ENCODE measurements around the gene ZKSCAN2. TPM values are rescaled to one million over a fixed set of nuclear protein-coding genes. Genes with fewer than 3 reads are reported as not detected.

Gene ZKSCAN2
- total RNA-seq, 1 donor from 2014 or later = 16.9 TPM

- TF ChIP-seq CTCF (conservative IDR thresholded peaks at IDR 0.05) = no peak
- H3K9me3 Mint-ChIP-seq = peaks cover 7% of the 10 kb centered on the region
- no peaks in the 10 kb centered on the region for H3K27me3 Mint-ChIP-seq
- peaks cover 12% of the 10 kb centered on the region for H3K36me3 Mint-ChIP-seq
- H3K4me1 Mint-ChIP-seq (ENCODE audit: unreplicated experiment) = no peaks in the 10 kb centered on the region
- H3K4me3 Mint-ChIP-seq = no peak overlapping the region
- H3K27ac Mint-ChIP-seq = no peak overlapping the region
- DNase-seq (ENCODE audit: extremely low spot score, unreplicated experiment) = no peak
Measured at GRCh38 chr16:25289466-25289865, 31.8 kb upstream of the ZKSCAN2 start.

DNA sequence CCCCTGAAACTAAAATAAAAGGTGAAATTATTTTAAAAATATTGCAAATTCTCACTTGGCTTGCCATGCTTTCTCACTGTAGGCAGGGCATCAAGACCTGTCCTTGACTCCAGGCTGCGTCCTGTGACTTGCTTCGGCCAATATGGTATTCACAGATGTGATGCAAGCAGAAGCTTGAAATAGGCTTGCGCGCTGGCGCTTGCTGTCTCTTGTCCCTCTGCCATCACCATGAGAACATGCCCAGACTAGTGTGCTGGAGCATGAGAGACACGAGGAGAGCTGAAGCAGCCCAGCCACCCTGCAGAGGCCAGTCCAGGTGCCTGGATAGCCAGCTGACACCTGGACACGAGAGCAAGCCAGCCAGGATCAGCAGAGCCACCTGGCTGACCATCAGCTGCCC, 21.8 kb upstream of the ZKSCAN2 start:
- Mint-ChIP-seq H3K9me3 (peaks cover 5% of the 10 kb centered on the region), H3K36me3 (no peaks in the 10 kb centered on the region), H3K4me3 (no peak overlapping the region), H3K27ac (no peak overlapping the region), H3K4me1 (ENCODE audit: unreplicated experiment) (no peaks in the 10 kb centered on the region), H3K27me3 (no peaks in the 10 kb centered on the region)
- no peak for DNase-seq (ENCODE audit: extremely low spot score, unreplicated experiment)
- no peak for TF ChIP-seq CTCF (conservative IDR thresholded peaks at IDR 0.05)

DNA sequence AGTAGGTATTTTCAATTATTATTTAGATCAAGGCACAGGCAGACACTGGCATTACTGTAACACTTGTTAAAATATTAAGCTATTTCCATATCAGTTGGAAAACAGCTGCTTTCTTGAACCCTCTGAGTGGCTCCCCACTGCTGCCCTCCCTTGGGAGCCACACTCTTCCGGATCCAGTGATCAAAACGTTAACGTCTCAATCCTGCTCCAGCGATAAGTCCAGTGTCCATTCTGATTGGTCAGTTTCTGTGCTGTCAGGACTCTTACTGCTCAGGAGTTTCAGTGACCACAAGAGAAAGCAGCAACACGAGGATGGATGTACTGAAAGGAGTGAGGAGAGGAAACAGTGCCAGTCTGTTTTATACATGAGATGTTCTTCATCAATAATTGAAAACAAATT, 13.8 kb upstream of the ZKSCAN2 start:
- Mint-ChIP-seq H3K4me3 (no peak overlapping the region), H3K36me3 (peaks cover 19% of the 10 kb centered on the region), H3K4me1 (ENCODE audit: unreplicated experiment) (no peaks in the 10 kb centered on the region), H3K27me3 (no peaks in the 10 kb centered on the region), H3K27ac (no peak overlapping the region), H3K9me3 (no peaks in the 10 kb centered on the region)
- TF ChIP-seq CTCF (conservative IDR thresholded peaks at IDR 0.05) = no peak
- DNase-seq (ENCODE audit: extremely low spot score, unreplicated experiment) = no peak

- Mint-ChIP-seq H3K4me3 (no peak overlapping the region), H3K9me3 (no peaks in the 10 kb centered on the region), H3K27me3 (no peaks in the 10 kb centered on the region), H3K27ac (no peak overlapping the region), H3K36me3 (peaks cover 26% of the 10 kb centered on the region), H3K4me1 (ENCODE audit: unreplicated experiment) (no peaks in the 10 kb centered on the region)
- TF ChIP-seq CTCF (conservative IDR thresholded peaks at IDR 0.05) = no peak
- no peak for DNase-seq (ENCODE audit: extremely low spot score, unreplicated experiment)
Measured at GRCh38 chr16:25270577-25270976, 12.9 kb upstream of the ZKSCAN2 start.

- peaks cover 26% of the 10 kb centered on the region for H3K36me3 Mint-ChIP-seq
- TF ChIP-seq CTCF (conservative IDR thresholded peaks at IDR 0.05) = no peak
- no peaks in the 10 kb centered on the region for H3K4me1 Mint-ChIP-seq (ENCODE audit: unreplicated experiment)
- H3K27me3 Mint-ChIP-seq = no peaks in the 10 kb centered on the region
- no peak overlapping the region for H3K4me3 Mint-ChIP-seq
- no peak overlapping the region for H3K27ac Mint-ChIP-seq
- no peaks in the 10 kb centered on the region for H3K9me3 Mint-ChIP-seq
- DNase-seq (ENCODE audit: extremely low spot score, unreplicated experiment) = no peak
Measured at GRCh38 chr16:25269879-25270278, 12.2 kb upstream of the ZKSCAN2 start.

DNA sequence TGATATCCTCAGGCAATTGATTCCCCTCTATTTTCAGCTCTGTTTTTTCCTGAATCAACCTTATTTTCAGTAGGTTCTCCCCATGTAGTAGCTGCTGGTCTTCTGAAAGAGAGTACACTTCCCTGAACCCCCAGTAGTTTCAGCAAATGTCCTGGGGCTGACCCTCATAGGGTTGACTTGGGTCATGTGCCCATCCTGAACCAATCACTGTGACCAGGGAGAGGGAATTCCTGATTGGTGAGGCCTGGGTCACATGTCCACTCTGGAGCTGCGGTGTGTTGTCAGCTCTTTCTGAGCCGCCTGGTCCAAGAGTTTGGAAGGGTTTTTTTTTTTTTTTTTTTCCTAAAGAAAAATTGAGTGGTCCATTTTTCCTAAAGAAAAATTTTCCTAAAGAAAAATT, 8.3 kb upstream of the ZKSCAN2 start:
- Mint-ChIP-seq H3K27ac (no peak overlapping the region), H3K27me3 (no peaks in the 10 kb centered on the region)
- no peak for TF ChIP-seq CTCF (conservative IDR thresholded peaks at IDR 0.05)

More for the DNA sequence above, 8.3 kb upstream of the ZKSCAN2 start:
- Mint-ChIP-seq H3K4me1 (ENCODE audit: unreplicated experiment) (no peaks in the 10 kb centered on the region), H3K36me3 (peaks cover 28% of the 10 kb centered on the region), H3K9me3 (no peaks in the 10 kb centered on the region), H3K4me3 (no peak overlapping the region)
- no peak for DNase-seq (ENCODE audit: extremely low spot score, unreplicated experiment)

Measured in type B pancreatic cell (in vitro differentiated cells).